Thyroid gland (tissue), 4 donors: Measurements from ENCODE around the gene DDX56. TPM values are rescaled to one million over a fixed set of nuclear protein-coding genes. Genes with fewer than 3 reads are reported as not detected.

Experiments used
- DNase-seq, 2 donors: peaks; one replicate each; pipeline ENCODE4 v3.0.0-alpha.2; 2019
- H3K27ac ChIP-seq, 3 donors: fragments of 200-600 bp; sonication (generic); 1 replicate in 2 of 3; 2 replicates in 1 of 3; pipeline ENCODE4 v1.5.1; 2016 to 2019; ENCODE audit warnings: mild to moderate bottlenecking in 1 of 3, moderate library complexity in 1 of 3
- H3K27me3 ChIP-seq: fragments of 200-600 bp; sonication (generic); one replicate; pipeline ENCODE4 v1.5.1; 2019
- H3K36me3 ChIP-seq, 2 donors: fragments of 200-600 bp; sonication (generic); one replicate each; pipeline ENCODE4 v1.5.1; 2016 to 2019
- H3K4me1 ChIP-seq, 2 donors: fragments of 200-600 bp; sonication (generic); one replicate each; pipeline ENCODE4 v1.5.1; 2017 to 2019
- H3K4me3 ChIP-seq, 3 donors: fragments of 200-600 bp; sonication (generic); replicated peaks in 1 of 3; 1 replicate in 2 of 3; 2 replicates in 1 of 3; pipeline ENCODE4 v1.5.1; 2016; ENCODE audit warnings: mild to moderate bottlenecking in 1 of 3
- H3K9me3 ChIP-seq: fragments of 200-600 bp; sonication (generic); one replicate; pipeline ENCODE4 v1.5.1; 2017
- POLR2A ChIP-seq, 2 donors: fragments of 450-650 bp; IDR thresholded peaks; one replicate each; pipeline ENCODE4 v1.6.1; 2017; ENCODE audit warnings: antibody characterized with exemption in 2 of 2, mild to moderate bottlenecking in 2 of 2, moderate library complexity in 1 of 2
- WGBS, 2 donors: methylation state at CpG; one replicate each; pipeline ENCODE4 v1.1.5; 2017; 5-methylcytosine and 5-hydroxymethylcytosine counted together
- intact Hi-C: fragments of 100-400 bp; cut with DNase I; formaldehyde crosslinking; loops from one replicate; pipeline ENCODE4 v1.15.1; 2023
- total RNA-seq, 4 donors: library from RNA; depleted of rRNA; stranded (reverse); fragments of >200 nt; gene quantifications; one replicate each; pipeline ENCODE4 v1.2.3, GENCODE V29; 2016
- TF ChIP-seq, protein P1 (sequence below), 6 experiments: fragments of 200-600 bp in 3 of 6; fragments of 450-650 bp in 3 of 6; sonication (generic) in 3 of 6; IDR thresholded peaks; one replicate each; pipeline ENCODE4 v1.5.1; 2016 to 2019; ENCODE audit warnings: antibody characterized with exemption in 6 of 6, mild to moderate bottlenecking in 2 of 6, inconsistent platforms in 1 of 6, moderate library complexity in 1 of 6

DDX56 gene
- total RNA-seq, 4 donors from 2014 or later = 47.3 to 77.3 (median 62.1) TPM

DNA sequence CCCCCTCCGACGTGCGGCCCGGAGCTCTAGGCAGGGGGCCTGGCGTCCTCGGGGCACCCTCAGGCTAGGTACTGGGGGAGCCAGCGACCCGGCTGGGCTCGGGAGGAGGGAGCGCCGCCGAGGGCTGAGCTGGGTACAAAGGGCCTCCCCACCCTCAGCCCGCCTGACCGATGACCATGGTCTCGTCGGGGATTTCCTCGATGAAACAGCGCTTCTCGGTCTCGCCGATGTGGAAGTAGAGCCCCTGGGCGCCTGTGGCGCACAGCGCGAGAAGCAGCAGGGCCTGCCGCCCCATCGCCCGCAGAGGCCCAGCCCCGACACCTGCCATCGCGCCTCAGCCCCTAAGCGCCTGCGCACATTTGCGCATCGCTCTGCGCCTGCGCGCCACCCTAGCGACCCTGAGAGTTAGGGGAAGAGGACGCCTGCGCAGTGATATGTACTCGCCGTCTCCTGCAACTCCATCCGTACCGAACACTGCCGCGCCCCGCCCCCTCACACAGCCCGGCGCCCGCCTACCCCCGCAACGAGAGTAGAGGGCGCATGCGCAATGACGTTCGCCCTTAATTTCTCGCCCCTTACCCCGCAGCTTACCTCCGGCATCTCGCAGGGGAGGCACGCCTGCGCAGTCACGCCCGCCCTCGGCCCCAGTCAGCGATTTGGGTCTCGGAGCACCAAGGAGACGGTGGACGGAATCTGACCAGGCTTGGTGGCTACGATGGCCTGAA, 8.3 kb upstream of the DDX56 start, which contains the start of gene TMED4:
TSS of gene TMED4 (minus strand) at position 353 of the 725 bp plus-strand sequence. CDS start at position 328, 25 bp downstream.
- Histone ChIP-seq H3K36me3 (peaks cover 16 to 21% of the 10 kb centered on the region in 2 donors), H3K27me3 (no peaks in the 10 kb centered on the region), H3K4me1 (peaks cover 8 to 34% of the 10 kb centered on the region in 2 donors), H3K27ac (peak within 1 kb of the TSS; percentile 94 to 98 (median 98)), H3K9me3 (no peaks in the 10 kb centered on the region), H3K4me3 (peak within 1 kb of the TSS; percentile 67 to 97 (median 82))
- DNase-seq = peak; percentile 100
- intact Hi-C loops = no loop called here
- TF ChIP-seq POLR2A (IDR thresholded peaks at IDR 0.05) = peak; percentile 71 to 96
- TF ChIP-seq, protein P1, sequence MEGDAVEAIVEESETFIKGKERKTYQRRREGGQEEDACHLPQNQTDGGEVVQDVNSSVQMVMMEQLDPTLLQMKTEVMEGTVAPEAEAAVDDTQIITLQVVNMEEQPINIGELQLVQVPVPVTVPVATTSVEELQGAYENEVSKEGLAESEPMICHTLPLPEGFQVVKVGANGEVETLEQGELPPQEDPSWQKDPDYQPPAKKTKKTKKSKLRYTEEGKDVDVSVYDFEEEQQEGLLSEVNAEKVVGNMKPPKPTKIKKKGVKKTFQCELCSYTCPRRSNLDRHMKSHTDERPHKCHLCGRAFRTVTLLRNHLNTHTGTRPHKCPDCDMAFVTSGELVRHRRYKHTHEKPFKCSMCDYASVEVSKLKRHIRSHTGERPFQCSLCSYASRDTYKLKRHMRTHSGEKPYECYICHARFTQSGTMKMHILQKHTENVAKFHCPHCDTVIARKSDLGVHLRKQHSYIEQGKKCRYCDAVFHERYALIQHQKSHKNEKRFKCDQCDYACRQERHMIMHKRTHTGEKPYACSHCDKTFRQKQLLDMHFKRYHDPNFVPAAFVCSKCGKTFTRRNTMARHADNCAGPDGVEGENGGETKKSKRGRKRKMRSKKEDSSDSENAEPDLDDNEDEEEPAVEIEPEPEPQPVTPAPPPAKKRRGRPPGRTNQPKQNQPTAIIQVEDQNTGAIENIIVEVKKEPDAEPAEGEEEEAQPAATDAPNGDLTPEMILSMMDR (IDR thresholded peaks at IDR 0.05) = no peak
- WGBS, 2 donors = 1% methylated on average over 12 to 22 of the region's 71 CpGs

DNA sequence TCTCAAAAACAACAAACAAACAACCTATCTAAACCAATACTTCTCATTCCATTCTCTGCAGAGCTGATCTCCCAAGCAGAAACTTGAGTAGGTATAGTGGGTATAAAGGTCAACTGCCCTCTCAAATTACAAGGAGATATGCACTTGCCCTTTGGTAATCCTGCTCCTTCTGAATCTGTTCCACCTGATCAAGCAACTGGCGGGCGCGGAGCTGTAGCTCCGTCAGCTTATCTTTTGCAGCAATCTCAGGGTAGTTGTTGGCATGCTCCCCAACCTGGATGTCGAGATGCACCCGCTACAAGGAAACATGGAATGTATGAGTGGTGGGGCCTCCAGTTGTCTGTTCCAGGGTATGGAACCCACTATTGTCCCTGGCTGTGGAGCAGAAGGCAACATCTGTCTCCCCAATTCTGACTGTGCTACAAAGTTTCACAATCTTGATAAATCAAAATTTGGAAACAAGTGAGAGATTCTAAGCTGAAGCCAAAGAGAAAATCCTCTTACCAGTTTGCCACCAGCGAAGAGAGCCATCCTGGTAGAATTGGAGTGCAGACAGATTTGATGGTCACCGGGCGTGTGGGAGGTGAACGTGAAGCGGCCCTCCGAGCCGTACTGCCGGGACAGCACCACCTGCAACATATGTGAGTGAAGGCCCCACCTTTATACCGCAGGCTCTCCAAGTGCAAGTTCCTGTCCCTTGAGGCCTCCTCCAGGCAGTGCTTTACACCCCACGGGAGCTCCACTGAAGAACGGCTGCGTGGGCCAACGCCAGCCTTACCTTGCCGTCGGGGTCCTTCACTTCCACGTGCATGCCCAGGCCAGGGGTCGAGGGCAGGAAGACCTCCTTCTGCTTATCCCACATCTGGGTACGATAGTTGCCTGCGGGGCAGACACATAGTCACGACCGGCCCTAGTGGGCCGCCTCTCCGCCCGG, 7.5 kb upstream of the DDX56 start:
- Histone ChIP-seq H3K4me1 (peaks cover 8 to 34% of the 10 kb centered on the region in 2 donors), H3K36me3 (peaks cover 16 to 21% of the 10 kb centered on the region in 2 donors), H3K27ac (peak overlapping the region; percentile 90 to 98 (median 94)), H3K9me3 (no peaks in the 10 kb centered on the region), H3K4me3 (peak overlapping the region; percentile 67 to 97 (median 82)), H3K27me3 (no peaks in the 10 kb centered on the region)
- TF ChIP-seq POLR2A (IDR thresholded peaks at IDR 0.05) = peak in 1 of 2 donors; percentile 10
- TF ChIP-seq, protein P1 (IDR thresholded peaks at IDR 0.05) = no peak
- DNase-seq = peak; percentile 75 to 82
- WGBS, 2 donors = 9 to 17% methylated on average over 23 to 24 of the region's 30 CpGs
- intact Hi-C loops = no loop called here

DNA sequence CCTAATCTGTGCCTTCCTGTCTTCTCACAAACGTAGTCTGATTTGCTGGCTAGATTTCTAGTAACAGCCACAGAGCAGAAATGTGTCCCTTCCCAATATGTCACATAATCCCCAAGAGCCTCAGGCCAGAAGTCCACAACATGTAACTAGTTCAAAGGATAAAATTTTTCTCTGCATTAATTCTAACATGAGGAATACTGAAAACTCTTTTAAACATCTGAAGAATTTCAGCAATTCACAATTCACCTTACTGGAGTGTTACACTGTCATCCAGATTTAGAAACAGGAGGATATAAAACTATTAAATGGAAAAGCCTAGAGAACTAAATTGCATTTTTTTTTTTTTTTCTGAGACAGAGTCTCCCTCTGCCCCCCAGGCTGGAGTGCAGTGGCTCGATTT, 2.5 kb upstream of the DDX56 start:
- Histone ChIP-seq H3K27ac (no peak overlapping the region), H3K9me3 (no peaks in the 10 kb centered on the region), H3K36me3 (peaks cover 28 to 30% of the 10 kb centered on the region in 2 donors), H3K4me3 (no peak overlapping the region), H3K4me1 (peaks cover 22 to 49% of the 10 kb centered on the region in 2 donors), H3K27me3 (no peaks in the 10 kb centered on the region)
- TF ChIP-seq, protein P1 (IDR thresholded peaks at IDR 0.05) = no peak
- TF ChIP-seq POLR2A (IDR thresholded peaks at IDR 0.05) = no peak
- 78 to 82% methylated on average over 2 of the region's 2 CpGs for WGBS, 2 donors
- no peak for DNase-seq
- intact Hi-C loops = no loop called here

DNA sequence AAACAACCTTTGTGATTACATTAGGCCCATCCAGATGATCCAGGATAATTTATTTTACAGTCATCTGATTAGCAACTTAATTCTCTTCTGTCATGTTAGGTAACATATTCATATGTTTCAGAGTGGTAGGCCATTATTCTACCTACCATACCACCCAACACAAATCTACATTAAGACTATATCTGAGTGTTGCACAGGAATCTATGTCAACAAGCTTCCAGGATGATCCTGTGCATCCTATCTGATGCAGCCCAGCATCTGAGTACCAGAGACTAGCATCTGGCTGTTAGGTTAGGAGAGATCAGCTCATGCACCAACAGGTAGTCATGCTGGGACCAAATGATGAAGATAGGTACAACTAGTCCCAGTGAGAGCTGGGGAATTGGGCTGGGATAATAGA, 1.3 kb upstream of the DDX56 start:
- Histone ChIP-seq H3K27ac (no peak overlapping the region), H3K4me3 (no peak overlapping the region), H3K9me3 (no peaks in the 10 kb centered on the region), H3K4me1 (peaks cover 20 to 37% of the 10 kb centered on the region in 2 donors), H3K36me3 (peaks cover 36 to 39% of the 10 kb centered on the region in 2 donors), H3K27me3 (no peaks in the 10 kb centered on the region)
- TF ChIP-seq, protein P1 (IDR thresholded peaks at IDR 0.05) = no peak
- TF ChIP-seq POLR2A (IDR thresholded peaks at IDR 0.05) = no peak
- intact Hi-C loops = no loop called here
- no peak for DNase-seq
